GM12878 (cell line): Measurements from ENCODE around the gene NOD2. TPM values are rescaled to one million over a fixed set of nuclear protein-coding genes. Genes with fewer than 3 reads are reported as not detected.

Source experiments
- BHLHE40 ChIP-seq, 2 experiments: fragments of 450-650 bp in 1 of 2; IDR thresholded peaks; 2 replicates each; pipeline ENCODE4 v1.6.1; 2011 to 2017; ENCODE audit warnings: low read depth in 2 of 2, borderline replicate concordance in 1 of 2, improper control_type of control experiment in 1 of 2, low read length in 1 of 2, mild to moderate bottlenecking in 1 of 2
- CREB1 ChIP-seq: IDR thresholded peaks from 2 replicates; pipeline ENCODE4 v1.6.1; 2012; ENCODE audit warnings: low read depth, mild to moderate bottlenecking, inconsistent platforms
- IKZF2 ChIP-seq, 2 experiments: fragments of 450-650 bp; IDR thresholded peaks; 2 replicates each; pipeline ENCODE4 v1.6.1; 2017; ENCODE audit warnings: mild to moderate bottlenecking in 2 of 2, moderate library complexity in 2 of 2
- IRF4 ChIP-seq: IDR thresholded peaks from 2 replicates; pipeline ENCODE4 v1.6.1; 2011; ENCODE audit warnings: low read depth, low read length
- KAT2A ChIP-seq: conservative IDR thresholded peaks from 2 replicates; pipeline ENCODE4 v1.6.1; 2011; ENCODE audit warnings: low read depth, low read length; ENCODE audit not compliant: control insufficient read depth
- KDM1A ChIP-seq: fragments of 200-600 bp; sonication (generic); IDR thresholded peaks from 2 replicates; pipeline ENCODE4 v1.6.1; 2016; ENCODE audit warnings: borderline replicate concordance
- NR2C2 ChIP-seq: IDR thresholded peaks from 2 replicates; pipeline ENCODE4 v1.6.1; 2011; ENCODE audit warnings: borderline replicate concordance, low read depth; ENCODE audit not compliant: control insufficient read depth, insufficient read length
- POLR2A ChIP-seq: IDR thresholded peaks from 2 replicates; pipeline ENCODE4 v1.6.1; 2011; ENCODE audit warnings: low read depth, mild to moderate bottlenecking, low read length
- POU2F2 ChIP-seq: IDR thresholded peaks from 3 replicates; pipeline ENCODE4 v1.6.1; 2011; ENCODE audit warnings: low read depth, mild to moderate bottlenecking, low read length, borderline replicate concordance
- RUNX3 ChIP-seq: IDR thresholded peaks from 2 replicates; pipeline ENCODE4 v1.6.1; 2012; ENCODE audit warnings: low read length, inconsistent platforms
- SRF ChIP-seq, 2 experiments: IDR thresholded peaks; 2 replicates each; pipeline ENCODE4 v1.6.1; 2011; ENCODE audit warnings: low read depth in 2 of 2, low read length in 2 of 2, mild to moderate bottlenecking in 1 of 2, moderate library complexity in 1 of 2
- ZNF207 ChIP-seq: fragments of 450-650 bp; IDR thresholded peaks from 2 replicates; pipeline ENCODE4 v1.6.1; 2014; ENCODE audit warnings: antibody characterized with exemption, mild to moderate bottlenecking, borderline replicate concordance
- polyA plus RNA-seq, 11 experiments: library from polyadenylated mRNA; depleted of rRNA in 4 of 11; unstranded in 6 of 11; stranded (reverse) in 5 of 11; fragments of >200 nt; fragmentation: Nextera tagmentation in 4 of 11; fragmentation: Illumina TruSeq in 1 of 11; extraction: Ambion mirVana in 4 of 11; extraction: Trizol in 1 of 11; gene quantifications; 1 replicate in 1 of 11; 2 replicates in 10 of 11; pipeline versions ENCODE4 v1.2.1 to v1.2.3, GENCODE V29; 2011 to 2016; ENCODE audit warnings: inconsistent platforms in 2 of 11, missing spikeins in 2 of 11, low read depth in 1 of 11
- total RNA-seq, 4 experiments: library from RNA; depleted of rRNA in 3 of 4; stranded (reverse); fragments of >200 nt in 3 of 4; fragmentation: Illumina TruSeq in 1 of 4; extraction: Trizol in 1 of 4; gene quantifications; 2 replicates each; pipeline versions ENCODE4 v1.2.1 to v1.2.3, GENCODE V29; 2013 to 2021
- TF ChIP-seq, protein P1 (sequence below): fragments of 450-650 bp; IDR thresholded peaks from 2 replicates; pipeline ENCODE4 v1.6.1; 2017; ENCODE audit warnings: mild to moderate bottlenecking, moderate library complexity
- TF ChIP-seq, protein P2 (sequence below): IDR thresholded peaks from 2 replicates; pipeline ENCODE4 v1.6.1; 2012; ENCODE audit warnings: low read length, inconsistent platforms
- TF ChIP-seq, protein P3 (sequence below): fragments of 450-650 bp; IDR thresholded peaks from 2 replicates; pipeline ENCODE4 v1.6.1; 2018; ENCODE audit warnings: borderline replicate concordance, mild to moderate bottlenecking; ENCODE audit not compliant: partially characterized antibody
- TF ChIP-seq, protein P4 (sequence below): fragments of 450-650 bp; IDR thresholded peaks from 2 replicates; pipeline ENCODE4 v1.6.1; 2017; ENCODE audit warnings: low read depth, mild to moderate bottlenecking, moderate library complexity

The NOD2 gene
- total and polyA plus RNA-seq, 10 of the 15 experiments (the other 5 are each of a cell fraction or from before 2014, with no cell fraction given): 1.0 to 18.6 (median 6.7) TPM

DNA sequence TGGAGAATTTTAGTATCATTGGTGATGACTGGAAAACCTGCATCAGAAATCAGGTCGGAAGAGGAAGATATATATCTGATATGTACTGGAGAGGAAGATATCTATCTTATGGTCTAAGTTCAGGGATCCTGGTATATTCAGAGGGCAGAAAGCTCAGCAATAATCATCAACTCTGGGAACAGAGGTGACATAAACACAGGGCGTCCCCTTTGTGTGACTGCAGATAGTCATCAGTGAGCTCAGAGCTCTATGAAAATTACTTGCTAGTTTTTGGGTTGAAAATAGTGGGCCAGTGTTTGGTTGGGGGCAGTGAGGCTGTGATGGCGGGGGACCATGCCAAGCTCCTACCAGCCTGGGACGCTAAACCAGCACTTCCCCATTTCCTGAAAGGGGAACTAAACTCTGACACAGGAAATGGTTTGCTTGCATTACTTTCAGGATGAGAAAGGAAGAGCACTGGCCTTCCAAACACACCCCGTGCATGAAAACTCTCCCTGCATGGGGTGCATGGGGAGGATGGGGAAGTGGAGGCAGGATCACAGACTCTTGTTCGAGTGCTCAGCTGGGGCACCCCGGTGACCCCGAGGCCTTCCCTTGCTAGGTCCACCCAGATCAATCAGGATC, 15.8 kb downstream of the NOD2 start (continued):
- TF ChIP-seq, protein P1, sequence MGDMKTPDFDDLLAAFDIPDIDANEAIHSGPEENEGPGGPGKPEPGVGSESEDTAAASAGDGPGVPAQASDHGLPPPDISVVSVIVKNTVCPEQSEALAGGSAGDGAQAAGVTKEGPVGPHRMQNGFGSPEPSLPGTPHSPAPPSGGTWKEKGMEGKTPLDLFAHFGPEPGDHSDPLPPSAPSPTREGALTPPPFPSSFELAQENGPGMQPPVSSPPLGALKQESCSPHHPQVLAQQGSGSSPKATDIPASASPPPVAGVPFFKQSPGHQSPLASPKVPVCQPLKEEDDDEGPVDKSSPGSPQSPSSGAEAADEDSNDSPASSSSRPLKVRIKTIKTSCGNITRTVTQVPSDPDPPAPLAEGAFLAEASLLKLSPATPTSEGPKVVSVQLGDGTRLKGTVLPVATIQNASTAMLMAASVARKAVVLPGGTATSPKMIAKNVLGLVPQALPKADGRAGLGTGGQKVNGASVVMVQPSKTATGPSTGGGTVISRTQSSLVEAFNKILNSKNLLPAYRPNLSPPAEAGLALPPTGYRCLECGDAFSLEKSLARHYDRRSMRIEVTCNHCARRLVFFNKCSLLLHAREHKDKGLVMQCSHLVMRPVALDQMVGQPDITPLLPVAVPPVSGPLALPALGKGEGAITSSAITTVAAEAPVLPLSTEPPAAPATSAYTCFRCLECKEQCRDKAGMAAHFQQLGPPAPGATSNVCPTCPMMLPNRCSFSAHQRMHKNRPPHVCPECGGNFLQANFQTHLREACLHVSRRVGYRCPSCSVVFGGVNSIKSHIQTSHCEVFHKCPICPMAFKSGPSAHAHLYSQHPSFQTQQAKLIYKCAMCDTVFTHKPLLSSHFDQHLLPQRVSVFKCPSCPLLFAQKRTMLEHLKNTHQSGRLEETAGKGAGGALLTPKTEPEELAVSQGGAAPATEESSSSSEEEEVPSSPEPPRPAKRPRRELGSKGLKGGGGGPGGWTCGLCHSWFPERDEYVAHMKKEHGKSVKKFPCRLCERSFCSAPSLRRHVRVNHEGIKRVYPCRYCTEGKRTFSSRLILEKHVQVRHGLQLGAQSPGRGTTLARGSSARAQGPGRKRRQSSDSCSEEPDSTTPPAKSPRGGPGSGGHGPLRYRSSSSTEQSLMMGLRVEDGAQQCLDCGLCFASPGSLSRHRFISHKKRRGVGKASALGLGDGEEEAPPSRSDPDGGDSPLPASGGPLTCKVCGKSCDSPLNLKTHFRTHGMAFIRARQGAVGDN: peak; percentile 66
- TF ChIP-seq POLR2A: no peak
- 0 out of 3 replicates have a peak, but pooled peaks have one; percentile 15 for TF ChIP-seq POU2F2
- TF ChIP-seq, protein P2, sequence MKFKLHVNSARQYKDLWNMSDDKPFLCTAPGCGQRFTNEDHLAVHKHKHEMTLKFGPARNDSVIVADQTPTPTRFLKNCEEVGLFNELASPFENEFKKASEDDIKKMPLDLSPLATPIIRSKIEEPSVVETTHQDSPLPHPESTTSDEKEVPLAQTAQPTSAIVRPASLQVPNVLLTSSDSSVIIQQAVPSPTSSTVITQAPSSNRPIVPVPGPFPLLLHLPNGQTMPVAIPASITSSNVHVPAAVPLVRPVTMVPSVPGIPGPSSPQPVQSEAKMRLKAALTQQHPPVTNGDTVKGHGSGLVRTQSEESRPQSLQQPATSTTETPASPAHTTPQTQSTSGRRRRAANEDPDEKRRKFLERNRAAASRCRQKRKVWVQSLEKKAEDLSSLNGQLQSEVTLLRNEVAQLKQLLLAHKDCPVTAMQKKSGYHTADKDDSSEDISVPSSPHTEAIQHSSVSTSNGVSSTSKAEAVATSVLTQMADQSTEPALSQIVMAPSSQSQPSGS: no peak
- peak; percentile 66; the same call in 1 of the 2 replicates for TF ChIP-seq IRF4
- TF ChIP-seq CREB1: 0 out of 2 replicates have a peak, but pooled peaks have one; percentile 27
- TF ChIP-seq, protein P3, sequence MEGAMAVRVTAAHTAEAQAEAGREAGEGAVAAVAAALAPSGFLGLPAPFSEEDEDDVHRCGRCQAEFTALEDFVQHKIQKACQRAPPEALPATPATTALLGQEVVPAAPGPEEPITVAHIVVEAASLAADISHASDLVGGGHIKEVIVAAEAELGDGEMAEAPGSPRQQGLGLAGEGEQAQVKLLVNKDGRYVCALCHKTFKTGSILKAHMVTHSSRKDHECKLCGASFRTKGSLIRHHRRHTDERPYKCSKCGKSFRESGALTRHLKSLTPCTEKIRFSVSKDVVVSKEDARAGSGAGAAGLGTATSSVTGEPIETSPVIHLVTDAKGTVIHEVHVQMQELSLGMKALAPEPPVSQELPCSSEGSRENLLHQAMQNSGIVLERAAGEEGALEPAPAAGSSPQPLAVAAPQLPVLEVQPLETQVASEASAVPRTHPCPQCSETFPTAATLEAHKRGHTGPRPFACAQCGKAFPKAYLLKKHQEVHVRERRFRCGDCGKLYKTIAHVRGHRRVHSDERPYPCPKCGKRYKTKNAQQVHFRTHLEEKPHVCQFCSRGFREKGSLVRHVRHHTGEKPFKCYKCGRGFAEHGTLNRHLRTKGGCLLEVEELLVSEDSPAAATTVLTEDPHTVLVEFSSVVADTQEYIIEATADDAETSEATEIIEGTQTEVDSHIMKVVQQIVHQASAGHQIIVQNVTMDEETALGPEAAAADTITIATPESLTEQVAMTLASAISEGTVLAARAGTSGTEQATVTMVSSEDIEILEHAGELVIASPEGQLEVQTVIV: no peak
- TF ChIP-seq IKZF2 (IDR thresholded peaks at IDR 0.05): peak; percentile 81 to 86
- TF ChIP-seq, protein P4, sequence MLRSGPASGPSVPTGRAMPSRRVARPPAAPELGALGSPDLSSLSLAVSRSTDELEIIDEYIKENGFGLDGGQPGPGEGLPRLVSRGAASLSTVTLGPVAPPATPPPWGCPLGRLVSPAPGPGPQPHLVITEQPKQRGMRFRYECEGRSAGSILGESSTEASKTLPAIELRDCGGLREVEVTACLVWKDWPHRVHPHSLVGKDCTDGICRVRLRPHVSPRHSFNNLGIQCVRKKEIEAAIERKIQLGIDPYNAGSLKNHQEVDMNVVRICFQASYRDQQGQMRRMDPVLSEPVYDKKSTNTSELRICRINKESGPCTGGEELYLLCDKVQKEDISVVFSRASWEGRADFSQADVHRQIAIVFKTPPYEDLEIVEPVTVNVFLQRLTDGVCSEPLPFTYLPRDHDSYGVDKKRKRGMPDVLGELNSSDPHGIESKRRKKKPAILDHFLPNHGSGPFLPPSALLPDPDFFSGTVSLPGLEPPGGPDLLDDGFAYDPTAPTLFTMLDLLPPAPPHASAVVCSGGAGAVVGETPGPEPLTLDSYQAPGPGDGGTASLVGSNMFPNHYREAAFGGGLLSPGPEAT: peak; percentile 65
- TF ChIP-seq BHLHE40 (IDR thresholded peaks at IDR 0.05; ENCODE audit: borderline replicate concordance in 1 of 2, low read depth in 2 of 2, low read length in 1 of 2): peak; percentile 16 to 42; a peak in 2 of 4 replicates
- no peak for TF ChIP-seq KDM1A
- peak; percentile 32; the same call in 1 of the 2 replicates for TF ChIP-seq ZNF207
- TF ChIP-seq KAT2A: no peak
- no peak for TF ChIP-seq NR2C2
- TF ChIP-seq RUNX3: peak; percentile 58
- no peak for TF ChIP-seq SRF (IDR thresholded peaks at IDR 0.05; ENCODE audit: low read depth in 2 of 2, low read length in 2 of 2)
